Fibroblast of pulmonary artery (primary cell): ENCODE measurements around the gene PDE1C.

ENCODE experiments used
- DNase-seq: peaks from one replicate; pipeline ENCODE4 v3.0.0-alpha.2; 2010; ENCODE audit warnings: low read depth
- H3K4me3 ChIP-seq: replicated peaks from 2 replicates; pipeline ENCODE4 v1.5.1; 2011; ENCODE audit warnings: low read depth, mild to moderate bottlenecking, control low read depth, low read length, moderate library complexity
- CTCF ChIP-seq: IDR thresholded peaks from 2 replicates; pipeline ENCODE4 v1.5.1; 2011; ENCODE audit warnings: mild to moderate bottlenecking, control low read depth, low read length, inconsistent platforms; ENCODE audit errors: missing control alignments

Gene PDE1C

GRCh38 chr7:31957090-31957720 is 113.0 kb downstream of the PDE1C start:
- no peak for TF ChIP-seq CTCF
- no peak overlapping the region for H3K4me3 ChIP-seq
- peak; percentile 8 for DNase-seq

DNA sequence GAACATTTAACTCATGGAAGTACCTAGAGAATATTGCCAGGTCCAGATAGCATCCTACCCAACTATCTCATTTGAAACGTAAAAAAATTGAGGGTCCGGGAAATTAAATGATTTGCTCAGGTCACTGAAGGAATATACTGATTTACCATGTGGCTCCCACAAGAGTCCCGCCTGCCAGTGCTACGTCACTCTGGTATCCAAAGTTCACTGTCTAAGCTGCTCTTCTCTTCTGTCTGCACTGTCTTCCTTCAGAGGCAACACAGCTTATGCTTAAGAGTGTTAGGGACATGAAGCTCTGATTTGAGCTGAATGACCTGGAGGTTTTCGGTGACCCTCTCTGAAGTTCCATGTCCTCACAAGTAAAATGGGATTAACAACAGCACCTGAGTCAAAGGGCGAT is 114.6 kb downstream of the PDE1C start:
- DNase-seq = no peak
- no peak overlapping the region for H3K4me3 ChIP-seq
- TF ChIP-seq CTCF = no peak

DNA sequence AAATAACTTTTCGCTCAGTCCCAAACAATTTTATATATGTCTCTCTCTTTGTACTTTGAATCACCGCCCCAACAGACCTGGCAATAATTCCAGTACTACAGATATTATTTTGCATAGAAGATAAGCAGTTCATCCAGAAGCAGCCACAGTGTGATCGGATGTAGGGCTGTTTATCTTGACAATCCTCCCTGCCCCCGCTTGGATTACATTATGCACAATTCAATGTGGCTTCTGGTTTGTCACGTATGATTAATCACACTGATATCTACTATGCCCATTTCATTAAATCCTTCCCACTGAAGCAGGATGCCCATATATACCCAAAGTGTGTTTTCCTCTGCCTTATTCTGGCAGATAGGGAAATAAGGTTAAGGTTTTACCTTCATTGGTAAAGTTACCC is 115.2 kb downstream of the PDE1C start:
- DNase-seq = no peak
- no peak overlapping the region for H3K4me3 ChIP-seq
- no peak for TF ChIP-seq CTCF

- DNase-seq = no peak
- H3K4me3 ChIP-seq = no peak overlapping the region
- no peak for TF ChIP-seq CTCF
Measured at GRCh38 chr7:31954500-31954899, 115.7 kb downstream of the PDE1C start.

DNA sequence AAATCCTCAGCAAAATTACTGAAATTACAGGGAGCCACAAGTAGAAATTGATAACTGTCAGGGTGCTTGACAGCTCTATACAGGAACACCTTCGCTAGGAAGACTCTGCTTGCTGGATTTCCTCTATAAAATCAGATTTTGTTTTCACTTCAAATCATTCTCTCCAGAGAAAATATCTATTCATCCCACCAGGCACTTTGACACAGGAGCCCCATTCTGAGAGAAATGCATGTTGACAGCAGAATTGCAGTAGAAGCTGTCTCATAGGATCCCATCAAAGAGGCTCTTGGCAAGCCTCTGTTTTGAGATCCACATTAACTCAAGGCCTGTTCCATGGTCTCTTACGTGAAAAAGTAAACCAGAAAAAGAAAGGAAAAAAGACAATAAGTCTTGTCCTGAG is 116.8 kb downstream of the PDE1C start:
- no peak for TF ChIP-seq CTCF

DNA sequence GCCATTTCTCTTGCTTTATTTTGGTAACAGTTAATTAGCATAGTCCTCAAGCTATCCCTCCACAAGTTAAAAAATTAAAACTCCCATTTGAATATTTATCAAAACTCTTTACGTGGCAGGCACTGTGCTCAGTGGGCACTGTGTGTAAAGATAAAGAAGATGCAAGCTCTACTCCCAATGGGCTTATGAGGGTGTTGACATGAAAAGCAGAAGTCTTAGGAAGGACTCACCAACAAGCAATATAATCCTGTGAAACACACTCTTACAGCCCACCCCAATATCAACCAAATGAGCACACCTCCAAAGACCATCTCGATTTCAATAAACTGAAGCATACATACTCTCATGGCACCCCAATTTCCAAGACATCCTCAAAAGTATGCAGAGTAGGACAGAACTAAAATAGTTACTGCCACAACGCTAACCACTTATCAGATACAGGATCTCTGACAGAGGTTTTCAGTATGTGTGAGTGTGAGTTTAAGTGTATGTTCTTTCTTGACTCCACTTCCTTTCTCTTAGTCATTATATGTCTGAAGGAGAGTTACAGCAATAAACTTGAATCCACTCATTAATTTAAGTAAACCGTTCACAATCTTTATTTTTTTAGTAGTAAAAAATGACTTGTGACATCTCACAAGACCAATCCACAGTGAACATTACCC is 120.0 kb downstream of the PDE1C start:
- DNase-seq = peak; percentile 9
- H3K4me3 ChIP-seq = no peak overlapping the region
- no peak for TF ChIP-seq CTCF

More for the DNA sequence above, 116.8 kb downstream of the PDE1C start:
- H3K4me3 ChIP-seq = no peak overlapping the region
- no peak for DNase-seq

DNA sequence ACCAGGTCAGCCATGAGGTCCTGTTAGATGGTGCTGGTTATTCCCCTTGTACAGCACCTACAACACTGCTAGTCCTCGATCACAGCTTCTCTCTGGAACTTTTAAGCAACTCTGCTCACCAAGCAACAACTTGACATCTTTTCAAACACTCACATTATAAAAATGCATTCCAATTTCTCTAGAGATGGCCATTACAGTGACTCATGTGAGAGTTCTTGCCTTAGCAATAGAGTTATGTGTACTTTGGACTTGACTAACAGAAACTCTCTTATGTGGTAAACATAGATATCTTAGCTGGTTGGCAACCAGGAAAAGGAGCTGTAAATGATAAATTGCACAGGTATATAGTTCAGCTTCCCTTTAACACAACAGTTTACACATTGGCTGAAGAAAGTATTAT is 122.2 kb downstream of the PDE1C start:
- no peak for TF ChIP-seq CTCF
- peak; percentile 61 for DNase-seq
- no peak overlapping the region for H3K4me3 ChIP-seq
